OCI-LY1 (cell line): ENCODE results near the gene SH3GLB1.

Experiments
- EZH2 ChIP-seq: fragments of 200-600 bp; sonication (generic), shearing (Covaris generic); IDR thresholded peaks from 2 replicates; pipeline ENCODE4 v1.8.0; 2017; ENCODE audit warnings: borderline replicate concordance, mixed run types, mild to moderate bottlenecking, antibody characterized with exemption, low read length, moderate library complexity, mixed read lengths
- TF ChIP-seq, protein P1 (sequence below): fragments of 200-600 bp; sonication (generic), shearing (Covaris generic); IDR thresholded peaks from 2 replicates; pipeline ENCODE4 v1.5.1; 2017; ENCODE audit warnings: mild to moderate bottlenecking, antibody characterized with exemption, low read length, moderate library complexity, mixed read lengths

DNA sequence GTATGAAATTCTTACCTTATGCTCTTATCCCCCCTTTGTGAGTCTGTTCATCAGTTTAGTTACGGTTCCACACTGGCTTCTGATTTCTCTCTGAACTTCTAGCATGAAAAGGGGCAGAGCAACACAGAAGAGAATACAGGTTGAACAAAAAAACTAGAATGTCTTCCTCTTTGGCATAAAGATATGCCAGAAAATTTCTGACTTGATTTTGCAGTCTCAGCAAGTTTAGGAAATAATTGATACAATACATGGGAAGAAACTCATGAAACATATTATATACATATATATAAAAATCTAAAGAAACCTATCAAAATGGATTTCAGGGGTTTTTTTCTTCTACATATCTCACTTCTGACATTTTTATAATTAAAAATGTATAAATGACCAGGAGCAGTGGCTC, 27.0 kb downstream of the SH3GLB1 start:
- TF ChIP-seq, protein P1, sequence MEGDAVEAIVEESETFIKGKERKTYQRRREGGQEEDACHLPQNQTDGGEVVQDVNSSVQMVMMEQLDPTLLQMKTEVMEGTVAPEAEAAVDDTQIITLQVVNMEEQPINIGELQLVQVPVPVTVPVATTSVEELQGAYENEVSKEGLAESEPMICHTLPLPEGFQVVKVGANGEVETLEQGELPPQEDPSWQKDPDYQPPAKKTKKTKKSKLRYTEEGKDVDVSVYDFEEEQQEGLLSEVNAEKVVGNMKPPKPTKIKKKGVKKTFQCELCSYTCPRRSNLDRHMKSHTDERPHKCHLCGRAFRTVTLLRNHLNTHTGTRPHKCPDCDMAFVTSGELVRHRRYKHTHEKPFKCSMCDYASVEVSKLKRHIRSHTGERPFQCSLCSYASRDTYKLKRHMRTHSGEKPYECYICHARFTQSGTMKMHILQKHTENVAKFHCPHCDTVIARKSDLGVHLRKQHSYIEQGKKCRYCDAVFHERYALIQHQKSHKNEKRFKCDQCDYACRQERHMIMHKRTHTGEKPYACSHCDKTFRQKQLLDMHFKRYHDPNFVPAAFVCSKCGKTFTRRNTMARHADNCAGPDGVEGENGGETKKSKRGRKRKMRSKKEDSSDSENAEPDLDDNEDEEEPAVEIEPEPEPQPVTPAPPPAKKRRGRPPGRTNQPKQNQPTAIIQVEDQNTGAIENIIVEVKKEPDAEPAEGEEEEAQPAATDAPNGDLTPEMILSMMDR: no peak
- TF ChIP-seq EZH2: no peak
